Kidney (tissue), 14 donors: ENCODE measurements around the gene ZNF618. TPM values are rescaled to one million over a fixed set of nuclear protein-coding genes. Genes with fewer than 3 reads are reported as not detected.

Source experiments
- DNase-seq, 5 donors: peaks; one replicate each; pipeline ENCODE4 v3.0.0-alpha.2; 2013 to 2020
- FAIRE-seq: peaks from 2 replicates; lab custom pipeline; 2012; peaks lifted over from hg19 to GRCh38; lab: Jason Lieb, UNC
- H3K27ac ChIP-seq, 2 donors: one replicate each; pipeline ENCODE4 v1.7.0; 2013; ENCODE audit warnings: low read depth in 2 of 2, low read length in 2 of 2, inconsistent platforms in 1 of 2
- H3K27me3 ChIP-seq: one replicate; pipeline ENCODE4 v1.7.1; 2013; ENCODE audit warnings: low read length, inconsistent platforms; ENCODE audit not compliant: control insufficient read depth, insufficient read depth
- H3K36me3 ChIP-seq, 3 donors: one replicate each; pipeline versions ENCODE4 v1.7.0 to v1.7.1; 2013; ENCODE audit warnings: low read length in 3 of 3, control low read depth in 1 of 3, inconsistent platforms in 1 of 3; ENCODE audit not compliant: insufficient read depth in 3 of 3, control insufficient read depth in 2 of 3
- H3K4me1 ChIP-seq, 3 donors: one replicate each; pipeline versions ENCODE4 v1.7.0 to v1.7.1; 2013; ENCODE audit warnings: low read length in 3 of 3, inconsistent platforms in 1 of 3, low read depth in 1 of 3; ENCODE audit not compliant: control insufficient read depth in 2 of 3, insufficient read depth in 2 of 3
- H3K4me3 ChIP-seq, 3 donors: one replicate each; pipeline versions ENCODE4 v1.7.0 to v1.8.1; 2013; ENCODE audit warnings: low read length in 3 of 3, control low read depth in 1 of 3, inconsistent platforms in 1 of 3
- H3K9ac ChIP-seq, 3 donors: one replicate each; pipeline versions ENCODE4 v1.7.0 to v1.7.1; 2013; ENCODE audit warnings: low read length in 3 of 3, control low read depth in 1 of 3, inconsistent platforms in 1 of 3
- H3K9me3 ChIP-seq, 3 donors: one replicate each; pipeline versions ENCODE4 v1.7.0 to v1.7.1; 2013; ENCODE audit warnings: low read length in 3 of 3, control low read depth in 1 of 3, inconsistent platforms in 1 of 3; ENCODE audit not compliant: control insufficient read depth in 2 of 3, insufficient read depth in 1 of 3
- CTCF ChIP-seq: IDR thresholded peaks from 3 replicates; pipeline ENCODE4 v1.5.1; 2012; ENCODE audit warnings: mild to moderate bottlenecking, moderate library complexity, borderline replicate concordance; ENCODE audit not compliant: insufficient read depth; ENCODE audit errors: extremely low read depth
- intact Hi-C: fragments of 100-400 bp; cut with DNase I; formaldehyde crosslinking; loops from one replicate; pipeline ENCODE4 v1.11.1; 2022
- polyA plus RNA-seq: library from polyadenylated mRNA; stranded (reverse); fragments of 350-450 nt; fragmentation: Illumina TruSeq; extraction: RNeasy Lipid Tissue Mini Kit (QIAGEN cat#74804); gene quantifications from one replicate; pipeline ENCODE4 v1.2.3, GENCODE V29; 2014; ENCODE audit warnings: low read depth, low replicate concordance; ENCODE audit not compliant: insufficient read depth
- total RNA-seq: library from RNA; stranded (reverse); fragmentation: NEBNext Ultra II Directional; extraction: Animal tissue kit (Norgen Biotek cat#: 25700); gene quantifications from one replicate; pipeline ENCODE4 v1.2.1, GENCODE V29; 2021
- donor health status: control.
- donor health status: control.
- donor health status: control.
- donor health status: control.
- donor health status: control.
- donor health status: DM: yes; HTN: yes; CAD: no.
- donor health status: Normal renal cell carcinoma (clear cell type).

ZNF618 gene
- total and polyA plus RNA-seq, 2 donors from 2014 or later = 5.6 to 31.9 TPM

- FAIRE-seq = no peak
- no peaks in the 10 kb centered on the region for H3K9me3 ChIP-seq
- TF ChIP-seq CTCF = no peak
These were observed 22.0 kb downstream of the ZNF618 start for GRCh38 chr9:113898151-113898550.

GRCh38 chr9:113898596-113898995 lies 22.5 kb downstream of the ZNF618 start:
- H3K9ac ChIP-seq = no peak overlapping the region
- H3K4me3 ChIP-seq = no peak overlapping the region
- peaks cover 0 to 16% (median 5%) of the 10 kb centered on the region in 3 donors for H3K4me1 ChIP-seq
- DNase-seq (no peak), FAIRE-seq (no peak)
- peaks cover 0 to 4% (median 0%) of the 10 kb centered on the region in 3 donors for H3K9me3 ChIP-seq
- H3K27me3 ChIP-seq = no peaks in the 10 kb centered on the region
- H3K36me3 ChIP-seq = no peaks in the 10 kb centered on the region
- intact Hi-C loops = no loop called here
- no peak overlapping the region for H3K27ac ChIP-seq
- no peak for TF ChIP-seq CTCF

More at GRCh38 chr9:113898151-113898550, 22.0 kb downstream of the ZNF618 start:
- H3K27ac ChIP-seq = no peak overlapping the region
- H3K27me3 ChIP-seq = no peaks in the 10 kb centered on the region
- H3K9ac ChIP-seq = no peak overlapping the region
- DNase-seq = no peak
- no peaks in the 10 kb centered on the region for H3K36me3 ChIP-seq
- intact Hi-C loops = no loop called here
- peaks cover 0 to 16% (median 5%) of the 10 kb centered on the region in 3 donors for H3K4me1 ChIP-seq
- H3K4me3 ChIP-seq = no peak overlapping the region

GRCh38 chr9:113899205-113899604 lies 23.1 kb downstream of the ZNF618 start:
- Histone ChIP-seq H3K27me3 (no peaks in the 10 kb centered on the region), H3K4me1 (peaks cover 0 to 16% (median 4%) of the 10 kb centered on the region in 3 donors), H3K36me3 (no peaks in the 10 kb centered on the region), H3K9me3 (peaks cover 0 to 7% (median 0%) of the 10 kb centered on the region in 3 donors), H3K27ac (no peak overlapping the region), H3K4me3 (no peak overlapping the region), H3K9ac (no peak overlapping the region)
- DNase-seq (no peak), FAIRE-seq (no peak)
- no peak for TF ChIP-seq CTCF
- intact Hi-C loops = no loop called here

- Histone ChIP-seq H3K9ac (no peak overlapping the region), H3K9me3 (peaks cover 0 to 7% (median 0%) of the 10 kb centered on the region in 3 donors), H3K27me3 (no peaks in the 10 kb centered on the region), H3K4me3 (no peak overlapping the region), H3K36me3 (no peaks in the 10 kb centered on the region), H3K4me1 (peaks cover 0 to 23% (median 4%) of the 10 kb centered on the region in 3 donors), H3K27ac (no peak overlapping the region)
- FAIRE-seq (no peak), DNase-seq (no peak)
- intact Hi-C loops = no loop called here
- no peak for TF ChIP-seq CTCF
These were observed 25.1 kb downstream of the ZNF618 start for GRCh38 chr9:113901221-113901688.
